A673 (cell line): ENCODE measurements around the gene APLNR. TPM values are rescaled to one million over a fixed set of nuclear protein-coding genes. Genes with fewer than 3 reads are reported as not detected.

Source experiments
- BruUV-seq: library from RNA; stranded (reverse); fragments of 400-500 nt; replicated peaks from 2 replicates; lab custom pipeline; 2021; lab: Mats Ljungman, UMichigan
- CTCF ChIA-PET: fragments of 300-600 bp; sonication (Branson Sonifier 250); formaldehyde crosslinking; loops from one replicate; lab custom pipeline; 2022; ENCODE audit warnings: antibody characterized with exemption; lab: Charles Lee
- POLR2A ChIA-PET: fragments of 300-600 bp; sonication (Branson Sonifier 250); formaldehyde crosslinking; loops from one replicate; lab custom pipeline; 2022; ENCODE audit warnings: antibody characterized with exemption; ENCODE audit not compliant: low non-redundant PET; lab: Charles Lee
- DNase-seq: peaks from one replicate; pipeline ENCODE4 v3.0.0-alpha.2; 2015; ENCODE audit warnings: low spot score
- H3K27ac ChIP-seq: fragments of 200-600 bp; sonication (generic); 2 replicates; pipeline ENCODE4 v1.5.1; 2016; ENCODE audit warnings: mixed run types, low read depth, mild to moderate bottlenecking, mixed read lengths, antibody characterized with exemption, low read length; ENCODE audit not compliant: poor library complexity, severe bottlenecking
- H3K27me3 ChIP-seq: fragments of 200-600 bp; sonication (generic); replicated peaks from 2 replicates; pipeline ENCODE4 v1.6.1; 2017; ENCODE audit warnings: mixed run types, low read depth, mild to moderate bottlenecking, mixed read lengths, antibody characterized with exemption, low read length; ENCODE audit not compliant: insufficient read depth, poor library complexity
- H3K36me3 ChIP-seq: fragments of 200-600 bp; sonication (generic); 2 replicates; pipeline ENCODE4 v1.6.1; 2016; ENCODE audit warnings: mixed run types, mild to moderate bottlenecking, mixed read lengths, antibody characterized with exemption, low read length; ENCODE audit not compliant: insufficient read depth, poor library complexity, severe bottlenecking
- H3K4me1 ChIP-seq: fragments of 200-600 bp; sonication (generic); 2 replicates; pipeline ENCODE4 v1.6.1; 2017; ENCODE audit warnings: mixed run types, mild to moderate bottlenecking, mixed read lengths, antibody characterized with exemption, low read length; ENCODE audit not compliant: insufficient read depth, poor library complexity, severe bottlenecking
- H3K4me3 ChIP-seq: fragments of 200-600 bp; sonication (generic); 2 replicates; pipeline ENCODE4 v1.5.1; 2016; ENCODE audit warnings: low read depth, mixed run types, mild to moderate bottlenecking, mixed read lengths, low read length; ENCODE audit not compliant: poor library complexity, severe bottlenecking
- H3K9me3 ChIP-seq: fragments of 200-600 bp; sonication (generic); 2 replicates; pipeline ENCODE4 v1.6.1; 2016; ENCODE audit warnings: mixed run types, low read depth, mild to moderate bottlenecking, mixed read lengths, antibody characterized with exemption, low read length; ENCODE audit not compliant: poor library complexity, severe bottlenecking
- CTCF ChIP-seq: fragments of 300-800, 200-600 bp; sonication (generic); conservative IDR thresholded peaks from 2 replicates; pipeline ENCODE4 v1.5.1; 2017; ENCODE audit warnings: low read depth, mild to moderate bottlenecking, antibody characterized with exemption, low read length, moderate library complexity, mixed read lengths
- EZH2 ChIP-seq: fragments of 200-600 bp; sonication (generic); IDR thresholded peaks from 2 replicates; pipeline ENCODE4 v1.6.1; 2017; ENCODE audit warnings: borderline replicate concordance, low read depth, mild to moderate bottlenecking, mixed read lengths, antibody characterized with exemption, low read length; ENCODE audit not compliant: poor library complexity, severe bottlenecking
- intact Hi-C: fragments of 100-400 bp; cut with micrococcal nuclease; formaldehyde crosslinking; loops from one replicate; pipeline ENCODE4 v1.10.0; 2022; ENCODE audit not compliant: unreplicated experiment
- total RNA-seq: library from RNA; stranded (reverse); gene quantifications from 2 replicates; pipeline ENCODE4 v1.2.3, GENCODE V29; 2021

Gene APLNR
- total RNA-seq, 1 experiment from 2014 or later = 0.67 TPM

- Histone ChIP-seq H3K4me1 (no peaks in the 10 kb centered on the region), H3K27me3 (no peaks in the 10 kb centered on the region), H3K9me3 (no peaks in the 10 kb centered on the region), H3K4me3 (no peak overlapping the region), H3K36me3 (no peaks in the 10 kb centered on the region), H3K27ac (no peak overlapping the region)
- DNase-seq = no peak
- ChIA-PET CTCF (no interaction called here), POLR2A (no interaction called here)
- no TSS peak for BruUV-seq
- intact Hi-C loops = no loop called here
- TF ChIP-seq EZH2 (no peak), CTCF (no peak)
These were observed 31.9 kb downstream of the APLNR start for GRCh38 chr11:57205041-57205641.

GRCh38 chr11:57203882-57204480, 33.1 kb downstream of the APLNR start:
- Histone ChIP-seq H3K27me3 (no peaks in the 10 kb centered on the region), H3K36me3 (no peaks in the 10 kb centered on the region), H3K4me1 (no peaks in the 10 kb centered on the region), H3K27ac (no peak overlapping the region), H3K9me3 (no peaks in the 10 kb centered on the region), H3K4me3 (no peak overlapping the region)
- no TSS peak for BruUV-seq
- DNase-seq = no peak
- TF ChIP-seq CTCF (no peak), EZH2 (no peak)
- intact Hi-C loops = no loop called here
- POLR2A ChIA-PET = no interaction called here
- CTCF ChIA-PET = no interaction called here

- no peaks in the 10 kb centered on the region for H3K4me1 ChIP-seq
- no peaks in the 10 kb centered on the region for H3K36me3 ChIP-seq
- no peak overlapping the region for H3K27ac ChIP-seq
- no peaks in the 10 kb centered on the region for H3K27me3 ChIP-seq
- intact Hi-C loops = no loop called here
- TF ChIP-seq EZH2 (no peak), CTCF (no peak)
- ChIA-PET CTCF (no interaction called here), POLR2A (no interaction called here)
- H3K4me3 ChIP-seq = no peak overlapping the region
- no TSS peak for BruUV-seq
- H3K9me3 ChIP-seq = no peaks in the 10 kb centered on the region
- no peak for DNase-seq
These were observed 33.7 kb downstream of the APLNR start for GRCh38 chr11:57203359-57203758.
